Ecto neural progenitor cell (in vitro differentiated cells): ENCODE results near the gene PCYOX1L.

Source experiments
- DNase-seq: peaks from one replicate; pipeline ENCODE4 v3.0.0-alpha.2; 2018; ENCODE audit warnings: low spot score

Gene PCYOX1L, protein sequence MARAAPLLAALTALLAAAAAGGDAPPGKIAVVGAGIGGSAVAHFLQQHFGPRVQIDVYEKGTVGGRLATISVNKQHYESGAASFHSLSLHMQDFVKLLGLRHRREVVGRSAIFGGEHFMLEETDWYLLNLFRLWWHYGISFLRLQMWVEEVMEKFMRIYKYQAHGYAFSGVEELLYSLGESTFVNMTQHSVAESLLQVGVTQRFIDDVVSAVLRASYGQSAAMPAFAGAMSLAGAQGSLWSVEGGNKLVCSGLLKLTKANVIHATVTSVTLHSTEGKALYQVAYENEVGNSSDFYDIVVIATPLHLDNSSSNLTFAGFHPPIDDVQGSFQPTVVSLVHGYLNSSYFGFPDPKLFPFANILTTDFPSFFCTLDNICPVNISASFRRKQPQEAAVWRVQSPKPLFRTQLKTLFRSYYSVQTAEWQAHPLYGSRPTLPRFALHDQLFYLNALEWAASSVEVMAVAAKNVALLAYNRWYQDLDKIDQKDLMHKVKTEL

DNA sequence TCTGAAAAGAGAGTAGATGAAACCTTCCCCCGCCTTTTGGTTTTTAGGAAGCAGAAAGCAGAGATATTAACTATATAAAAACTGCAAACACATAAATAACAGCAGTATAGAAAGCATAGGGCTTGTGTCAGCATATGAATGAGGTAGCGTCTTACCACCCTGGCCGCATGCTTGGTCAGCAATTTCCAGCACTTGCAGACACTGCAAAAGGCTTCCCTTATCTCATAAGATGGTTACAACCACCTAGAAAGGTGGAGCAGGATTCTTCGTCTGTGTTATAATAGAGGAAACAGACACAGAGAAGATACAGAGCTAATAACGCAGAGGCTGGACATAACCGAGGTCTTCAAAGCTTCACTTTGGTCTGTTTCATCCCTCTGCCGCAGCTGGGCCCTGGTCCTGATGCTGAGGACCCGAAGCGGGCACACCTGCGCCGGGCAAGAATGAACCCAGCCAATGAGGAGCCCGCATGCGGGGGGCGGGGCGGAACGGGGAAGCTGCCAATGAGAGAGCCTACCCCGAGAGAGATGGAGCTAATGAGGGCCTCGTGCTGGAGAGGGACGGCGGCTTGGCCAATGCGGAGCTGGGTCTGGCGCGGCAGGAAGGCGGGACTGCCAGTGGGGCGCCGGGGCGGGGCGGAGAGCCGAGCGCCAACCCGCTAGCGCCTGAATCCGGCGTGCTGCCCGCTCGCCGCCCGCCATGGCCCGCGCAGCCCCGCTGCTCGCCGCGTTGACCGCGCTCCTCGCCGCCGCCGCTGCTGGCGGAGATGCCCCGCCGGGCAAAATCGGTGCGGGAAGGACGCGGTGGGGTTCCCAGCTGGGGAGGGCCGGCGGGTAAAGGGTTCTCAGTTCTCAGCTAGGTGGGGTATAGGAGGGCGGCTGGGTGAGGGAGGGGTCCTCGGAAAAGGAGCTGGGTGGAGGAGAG lies at the start of gene PCYOX1L:
Gene PCYOX1L, plus strand, starts transcription at position 677 of the 924 bp plus-strand sequence. Its CDS starts 23 bp downstream, at position 700.
- DNase-seq = peak; percentile 96

DNA sequence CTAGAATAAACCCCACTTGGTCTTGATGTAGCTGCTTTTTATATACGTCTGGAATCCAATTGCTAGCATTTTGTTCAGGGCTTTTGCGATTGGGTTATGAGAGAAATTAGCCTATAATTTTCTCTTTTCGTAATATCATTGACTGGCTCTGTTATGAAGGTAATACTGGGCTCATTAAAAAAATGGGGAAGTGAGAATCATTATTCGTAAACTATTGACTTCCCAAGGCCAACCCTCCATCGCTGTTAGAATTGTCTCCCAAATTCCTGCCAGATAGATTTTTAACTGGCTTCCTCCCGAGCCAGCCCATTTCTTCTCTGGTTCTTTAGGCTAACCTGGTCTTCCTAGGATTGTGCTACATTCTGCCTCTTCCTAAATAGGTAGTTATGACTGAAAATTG lies 48.5 kb upstream of the PCYOX1L start:
- DNase-seq = no peak

DNA sequence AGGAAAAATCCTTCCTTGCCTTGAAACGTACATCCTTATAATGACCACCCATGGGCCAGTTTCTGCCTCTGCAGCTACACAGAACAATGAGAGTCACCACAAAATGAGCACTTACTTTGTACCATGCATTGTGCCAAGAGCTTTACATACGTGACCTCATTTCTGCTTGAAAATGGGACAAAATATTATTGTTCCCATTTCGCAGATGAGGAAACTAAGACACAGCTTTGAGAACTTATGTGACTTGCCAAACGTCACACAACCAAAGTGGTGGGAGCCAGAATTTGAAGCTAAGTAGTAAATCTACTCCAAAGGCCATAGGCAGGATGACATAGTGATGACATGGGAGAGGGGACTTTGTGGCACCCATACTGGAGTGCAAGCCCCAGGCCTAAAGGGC lies 47.4 kb upstream of the PCYOX1L start:
- no peak for DNase-seq

DNA sequence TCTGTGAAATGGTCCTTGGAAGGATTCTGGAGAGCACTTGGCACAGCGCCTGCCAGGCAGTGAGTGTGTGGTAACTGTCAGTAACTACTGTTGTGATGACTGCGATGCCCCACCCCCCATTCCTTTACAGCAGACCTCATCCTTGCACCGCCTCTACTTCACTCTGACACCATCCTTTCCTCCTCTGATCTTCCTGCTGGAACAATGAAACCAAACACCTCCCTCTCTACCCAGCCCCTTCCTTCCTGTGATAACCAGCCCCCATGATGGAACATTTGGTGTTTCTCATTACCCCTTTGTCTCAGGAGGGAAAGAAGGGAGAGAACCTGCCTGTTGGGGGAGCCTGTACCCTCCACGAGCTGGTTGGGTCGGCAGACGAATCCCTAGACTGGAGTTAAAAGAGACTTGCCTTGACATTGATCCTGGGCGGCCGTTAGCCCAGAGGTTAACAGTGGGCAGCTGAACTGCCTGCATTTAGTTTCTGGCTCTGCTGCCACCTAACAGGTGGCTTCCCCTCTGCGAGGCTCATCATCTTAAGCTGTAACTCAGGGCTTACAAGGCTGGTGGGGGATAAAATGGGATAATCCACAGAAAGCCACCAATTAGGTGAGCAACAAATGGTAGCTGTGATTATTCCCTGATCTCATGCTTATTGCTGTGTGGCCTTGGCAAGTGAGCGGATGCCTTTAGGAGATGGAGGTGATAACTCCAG lies 46.7 kb upstream of the PCYOX1L start:
- no peak for DNase-seq

DNA sequence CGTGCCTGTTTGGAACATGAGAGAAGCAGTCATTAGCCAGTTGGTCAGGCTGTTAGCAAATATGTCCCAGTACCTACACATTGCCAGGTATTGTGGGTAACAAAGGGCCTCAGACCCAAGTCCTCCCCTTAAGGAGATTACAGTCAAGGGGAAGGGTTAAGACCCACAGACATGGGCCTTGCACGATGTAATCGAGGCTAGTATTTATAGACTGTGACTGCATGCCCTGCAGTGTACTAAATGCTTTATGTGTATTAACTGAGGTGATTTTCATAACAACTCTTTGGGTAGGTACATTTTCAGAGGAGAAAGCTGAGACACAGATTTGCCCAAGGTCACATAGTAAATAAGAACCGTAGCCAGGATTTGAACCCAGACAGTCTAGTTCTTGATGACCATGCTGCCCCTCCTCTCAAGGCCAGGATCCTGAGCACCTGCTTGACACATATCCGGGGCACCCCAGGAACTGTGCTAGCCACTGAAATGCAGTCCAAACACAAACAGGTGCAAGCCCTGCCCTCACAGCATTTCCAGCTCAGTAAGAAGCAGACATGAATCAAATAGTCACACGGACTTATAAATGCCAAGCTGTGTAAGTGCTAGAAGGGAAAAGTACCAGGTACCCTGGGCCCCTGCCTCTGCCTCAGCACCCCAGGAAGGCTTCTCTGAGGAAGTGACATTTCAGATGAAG lies 44.5 kb upstream of the PCYOX1L start:
- no peak for DNase-seq

DNA sequence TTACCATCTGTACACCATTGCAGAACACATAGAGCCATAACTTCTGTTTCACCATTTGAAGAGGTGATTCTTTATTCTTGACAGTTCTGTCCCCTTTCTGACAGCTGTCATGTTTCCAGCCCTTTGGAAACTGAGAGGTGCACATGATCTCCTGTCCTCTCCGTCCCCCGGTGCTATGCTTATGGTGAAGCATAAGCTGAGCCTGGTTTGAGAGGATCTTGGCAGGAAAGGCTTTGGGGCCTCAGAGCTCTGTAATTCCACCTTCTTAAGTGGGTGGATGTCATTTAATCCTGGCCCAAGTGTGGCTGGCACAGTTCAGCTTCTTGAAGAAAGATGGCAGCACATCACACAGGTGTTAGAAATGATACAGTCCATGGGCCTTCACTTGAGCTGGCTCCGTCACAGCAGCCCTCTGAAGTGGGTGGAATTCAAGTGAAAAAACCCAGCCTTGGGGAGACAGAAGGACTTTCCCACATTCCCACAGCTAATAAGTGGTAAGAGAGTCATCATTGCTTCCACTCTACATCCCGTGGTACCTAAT lies 43.2 kb upstream of the PCYOX1L start:
- DNase-seq = no peak

DNA sequence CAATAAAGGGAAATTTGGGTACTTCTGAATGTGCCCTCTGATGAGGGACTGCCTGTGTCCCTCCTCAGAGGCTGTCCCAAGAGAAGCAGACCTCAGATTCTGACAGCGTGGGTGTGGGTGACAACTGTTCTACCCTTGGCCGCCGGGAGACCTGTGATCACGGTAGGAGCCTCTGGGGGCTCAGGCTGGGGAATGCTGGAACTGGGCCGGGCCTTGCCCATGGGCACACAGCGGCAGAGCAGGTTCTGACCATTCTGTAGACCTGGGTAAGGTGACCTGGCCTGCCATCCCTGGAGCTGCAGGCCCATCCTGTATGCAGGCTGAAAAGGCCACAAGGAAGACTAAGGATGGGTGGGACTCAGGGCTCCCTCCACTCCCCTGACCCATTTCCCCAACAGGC lies 42.1 kb upstream of the PCYOX1L start:
- DNase-seq = no peak

DNA sequence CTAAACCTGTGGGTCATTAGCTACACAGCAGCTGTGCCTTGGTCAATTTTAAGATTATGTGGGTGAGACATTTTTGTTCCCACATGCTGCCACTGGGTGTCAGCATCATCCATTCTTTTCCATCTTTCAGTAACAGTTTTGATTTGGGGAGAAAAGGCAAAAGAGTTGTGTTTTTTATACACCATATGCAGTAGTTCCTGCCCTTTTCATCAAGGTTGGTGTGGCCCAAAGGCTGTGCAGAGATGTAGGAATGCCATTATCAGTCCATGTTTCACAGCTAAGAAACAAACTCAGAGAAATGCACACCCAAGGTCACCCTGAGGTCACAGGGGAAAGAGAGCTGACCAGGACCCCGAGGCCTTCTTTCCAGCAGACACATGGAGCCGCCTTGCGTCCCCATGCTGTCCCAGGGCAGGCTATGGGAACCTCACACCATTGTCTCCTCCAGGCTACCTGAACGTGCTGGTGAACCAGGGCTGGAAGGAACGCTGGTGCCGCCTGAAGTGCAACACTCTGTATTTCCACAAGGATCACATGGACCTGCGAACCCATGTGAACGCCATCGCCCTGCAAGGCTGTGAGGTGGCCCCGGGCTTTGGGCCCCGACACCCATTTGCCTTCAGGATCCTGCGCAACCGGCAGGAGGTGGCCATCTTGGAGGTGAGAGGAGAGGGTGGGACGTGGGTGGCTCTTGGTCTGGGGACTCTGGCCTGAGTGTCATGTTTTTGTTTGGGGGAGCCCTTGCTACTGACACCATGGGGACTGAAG lies 40.4 kb upstream of the PCYOX1L start:
- DNase-seq = no peak

DNA sequence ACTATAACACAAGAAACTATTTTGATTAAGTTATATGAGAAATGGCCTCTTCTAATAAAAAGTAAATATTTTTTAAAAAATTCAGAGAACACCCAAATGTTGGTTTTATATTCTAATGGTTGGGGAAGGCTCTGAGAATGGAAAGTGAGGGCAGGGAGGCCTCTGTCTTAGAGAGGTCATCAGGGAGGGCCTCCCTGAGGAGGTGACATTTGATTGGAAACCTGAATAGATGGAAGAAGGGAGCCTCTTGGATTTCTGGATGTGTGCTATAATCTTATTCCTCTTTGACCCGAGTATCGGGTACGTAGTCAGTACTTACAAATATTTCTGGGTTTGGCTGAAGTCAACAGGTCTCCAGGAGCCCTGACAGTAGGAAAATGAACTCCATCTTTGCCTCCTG lies 38.7 kb upstream of the PCYOX1L start:
- no peak for DNase-seq

DNA sequence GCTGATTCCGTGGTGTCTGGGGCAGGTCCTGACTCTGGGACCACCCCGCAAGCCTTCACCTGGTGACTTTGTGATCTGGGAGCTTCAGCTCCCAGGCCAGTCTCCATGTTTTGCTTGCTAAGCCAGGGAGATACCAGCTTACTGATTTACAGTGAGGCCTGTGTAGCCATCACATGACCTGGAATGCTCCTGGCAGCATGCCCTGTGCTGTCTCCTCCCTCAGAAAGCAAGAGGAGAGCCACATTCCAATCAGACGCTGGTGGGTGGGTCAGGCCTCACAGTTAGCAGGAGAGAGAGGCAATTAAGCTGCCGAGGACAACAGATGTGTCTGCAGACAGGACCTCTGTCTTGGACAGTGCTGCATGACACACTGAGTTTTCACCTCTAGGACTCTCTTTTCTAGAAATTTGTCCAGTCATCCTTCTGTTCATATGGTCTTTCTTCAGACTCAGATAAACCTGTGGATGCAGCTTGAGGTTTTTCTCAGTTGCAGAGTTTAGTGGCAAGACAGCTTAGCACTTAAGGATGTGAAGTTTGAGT lies 37.0 kb upstream of the PCYOX1L start:
- DNase-seq = peak; percentile 58

DNA sequence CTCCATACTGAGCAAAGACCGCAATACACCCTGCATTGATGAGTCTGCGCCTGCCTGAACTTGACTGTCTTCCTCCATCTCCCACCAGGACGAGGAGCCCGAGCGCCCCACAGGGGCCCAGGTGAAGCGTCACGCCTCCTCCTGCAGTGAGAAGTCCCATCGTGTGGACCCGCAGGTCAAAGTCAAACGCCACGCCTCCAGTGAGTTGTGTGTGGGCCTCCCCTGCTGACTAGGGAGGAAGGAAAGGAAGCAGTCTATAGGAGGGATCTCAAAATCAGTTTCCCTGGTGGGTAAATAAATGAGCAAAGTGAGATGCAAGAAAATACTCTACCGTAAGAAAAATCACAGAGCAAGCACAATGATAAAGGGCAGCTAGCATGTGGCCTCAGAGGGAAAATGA lies 35.3 kb upstream of the PCYOX1L start:
- DNase-seq = no peak

DNA sequence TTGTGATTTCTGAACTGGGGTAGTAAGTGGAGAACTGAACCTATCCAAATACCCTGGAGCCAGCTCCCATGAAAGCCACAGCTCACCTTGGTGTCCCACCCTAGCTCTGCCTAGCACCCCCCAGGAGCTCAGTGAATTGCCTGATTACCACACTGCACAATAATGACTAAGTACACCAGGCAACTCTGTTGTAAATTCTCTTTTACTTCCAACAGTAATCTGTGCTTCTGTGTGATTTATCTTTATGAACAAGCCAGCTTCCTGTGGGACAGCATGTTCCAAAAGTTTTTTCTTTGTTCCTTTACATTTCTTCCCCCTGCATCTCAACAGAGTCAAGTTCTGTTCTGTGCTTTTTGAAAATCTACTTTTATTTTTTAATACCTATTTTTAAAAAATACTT lies 34.6 kb upstream of the PCYOX1L start:
- DNase-seq = no peak

DNA sequence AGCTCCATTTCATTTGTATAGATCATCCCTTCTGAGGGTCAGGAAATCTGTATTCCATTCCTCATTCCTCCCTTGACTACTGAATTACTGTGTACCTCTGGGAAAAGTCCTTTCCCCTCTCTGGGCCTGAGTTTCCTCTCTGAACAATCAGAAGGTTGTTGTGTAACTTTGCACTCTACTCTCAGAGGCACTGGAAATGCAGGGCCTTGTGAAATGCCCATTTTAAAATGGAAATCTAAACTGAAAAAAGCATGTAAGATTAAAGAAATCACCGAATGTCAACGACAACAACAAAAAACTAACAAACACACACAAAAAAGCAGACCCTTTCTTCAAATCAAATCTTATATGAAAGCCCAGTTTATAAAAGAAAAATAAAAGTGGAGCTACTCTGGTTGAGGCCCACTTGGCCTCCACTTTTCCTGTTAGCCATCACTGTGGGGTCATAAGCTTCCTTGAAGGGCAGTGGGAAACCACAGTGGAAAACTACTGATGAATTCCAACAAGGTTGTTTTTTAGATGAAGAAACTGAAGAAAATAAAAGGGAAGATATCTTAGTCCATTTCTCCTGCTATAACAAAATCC lies 34.1 kb upstream of the PCYOX1L start:
- no peak for DNase-seq

DNA sequence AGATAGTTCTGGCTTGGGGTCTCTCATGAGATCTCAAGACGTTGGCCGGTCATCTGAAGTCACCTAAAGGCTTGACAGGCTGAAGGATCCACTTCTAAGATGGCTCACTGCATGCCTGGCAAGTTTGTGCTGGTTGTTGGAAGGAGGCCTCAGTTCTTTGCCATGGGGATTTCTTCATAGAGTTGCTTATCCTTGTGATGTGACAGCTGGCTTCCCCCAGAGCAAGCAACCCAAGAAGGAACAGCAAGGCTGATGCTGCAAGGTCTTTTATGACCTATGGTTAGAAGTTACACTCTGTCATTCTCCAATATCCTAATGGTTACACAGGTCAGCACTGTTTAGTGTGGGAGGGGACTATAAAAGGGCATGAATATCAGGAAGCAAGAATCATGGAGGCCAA lies 33.2 kb upstream of the PCYOX1L start:
- DNase-seq = no peak

DNA sequence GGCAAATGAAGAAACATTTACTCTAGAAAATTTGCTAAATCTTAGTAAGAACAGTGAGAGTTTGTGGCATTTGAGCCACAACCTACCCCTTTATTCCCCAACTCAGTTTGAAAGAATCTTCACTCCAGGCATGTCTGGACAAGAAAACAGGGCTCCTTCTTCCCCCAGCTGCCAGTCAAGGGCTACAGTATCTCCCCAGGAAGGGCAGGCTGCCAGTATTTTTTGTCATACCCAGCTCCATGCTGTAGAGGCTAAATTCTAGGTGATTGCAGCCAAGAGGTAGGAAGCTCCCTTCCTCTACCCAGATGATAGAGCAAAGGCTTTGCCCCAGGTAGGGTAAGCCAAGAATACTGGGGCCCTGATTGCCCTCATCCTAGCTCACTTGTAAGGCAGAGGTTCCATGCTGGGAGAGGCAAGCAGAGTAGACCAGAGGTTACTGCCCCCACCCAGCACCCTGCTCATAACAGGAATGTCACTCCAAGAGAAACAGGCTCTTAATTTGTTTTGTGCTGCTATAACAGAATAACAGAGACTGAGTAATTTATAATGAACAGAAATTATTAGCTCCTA lies 32.6 kb upstream of the PCYOX1L start:
- no peak for DNase-seq

DNA sequence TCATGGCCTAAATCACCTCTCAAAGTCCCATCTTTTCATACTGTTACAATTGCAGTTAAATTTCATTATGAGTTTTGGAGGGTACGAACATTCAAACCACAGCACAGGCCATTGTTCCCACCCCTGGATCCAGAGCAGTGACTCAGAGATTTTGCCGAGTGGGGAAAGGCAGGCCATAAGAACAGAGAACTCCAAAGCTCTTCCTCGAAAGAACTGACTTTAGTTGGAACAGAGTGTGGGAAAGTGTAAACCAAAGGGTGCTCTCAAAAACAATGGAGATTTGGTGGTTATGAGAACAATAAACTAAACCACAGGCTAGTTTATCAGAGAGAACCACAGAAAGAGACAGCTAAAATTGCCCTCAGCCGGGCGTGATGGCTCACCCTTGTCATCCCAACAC lies 32.0 kb upstream of the PCYOX1L start:
- no peak for DNase-seq

DNA sequence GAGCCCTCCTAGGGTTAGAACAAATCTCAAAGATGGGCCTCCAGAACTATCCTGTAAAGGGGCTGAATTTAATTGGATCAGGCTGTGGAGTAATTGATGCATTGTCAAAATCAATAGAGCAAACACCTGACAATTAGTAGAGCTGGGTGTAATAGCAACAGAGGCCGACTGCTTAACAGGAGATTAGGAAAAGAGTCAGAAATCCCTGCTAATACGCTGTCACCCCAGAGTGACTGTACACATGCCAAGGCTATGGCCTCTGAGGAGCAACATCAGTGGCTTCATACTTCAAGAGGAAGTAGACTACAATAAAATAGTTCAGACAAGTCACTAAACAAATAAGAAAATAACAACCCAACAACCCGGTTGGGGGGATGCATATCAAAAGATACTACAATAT lies 31.2 kb upstream of the PCYOX1L start:
- DNase-seq = no peak

DNA sequence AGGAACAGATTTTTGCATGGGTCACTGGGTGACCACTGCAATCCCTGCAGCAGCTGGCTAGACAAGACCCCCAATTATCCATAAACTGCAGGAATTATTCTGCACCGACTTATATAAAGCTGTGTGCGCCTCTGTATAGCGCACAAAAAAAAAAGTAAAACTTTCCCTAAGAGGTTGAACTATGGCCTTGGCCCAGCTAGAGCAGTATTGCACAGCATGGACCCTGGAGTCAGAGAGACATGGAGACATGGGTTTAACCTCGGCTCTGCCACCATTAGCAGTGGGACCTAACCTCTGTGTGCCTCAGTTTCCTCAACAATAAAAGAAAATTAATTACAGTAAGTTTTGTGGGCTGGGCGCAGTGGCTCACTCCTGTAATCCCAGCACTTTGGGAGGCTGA lies 29.7 kb upstream of the PCYOX1L start:
- DNase-seq = no peak

DNA sequence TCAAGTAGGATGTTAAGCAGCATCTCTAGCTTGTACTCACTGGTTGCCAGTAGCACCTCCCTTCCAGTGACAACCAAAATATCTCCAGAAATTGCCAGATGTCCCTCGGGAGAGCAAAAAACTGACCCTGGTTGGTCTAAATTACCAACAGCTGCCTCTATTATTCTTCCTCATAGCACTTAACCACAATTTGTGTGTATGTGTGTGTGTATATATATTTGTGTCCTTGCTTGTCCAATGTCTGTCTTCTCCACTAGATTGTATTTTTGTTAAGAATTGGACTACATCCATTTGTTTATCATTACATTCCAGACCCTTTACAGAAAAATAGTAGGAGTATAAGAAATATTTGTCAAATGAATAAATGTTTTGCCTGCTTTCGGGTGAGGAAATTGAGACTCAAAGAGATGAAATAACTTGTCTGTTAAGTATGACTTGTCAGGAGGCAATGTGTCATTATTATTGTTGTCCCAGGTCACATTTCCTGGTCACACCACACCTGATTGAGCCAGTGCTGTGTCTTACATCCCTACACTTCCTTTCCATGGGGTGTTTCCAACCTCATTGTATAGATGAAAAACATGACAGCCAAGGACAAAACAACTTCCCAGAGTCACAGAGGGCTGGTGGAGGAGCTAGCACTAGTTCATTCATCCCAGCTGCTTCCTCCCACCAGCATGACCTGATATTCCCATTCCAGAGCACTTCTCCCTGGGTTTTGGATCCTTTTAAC lies 24.0 kb upstream of the PCYOX1L start:
- DNase-seq = no peak
